ENCODE results near the gene TOGARAM2. TPM values are rescaled to one million over a fixed set of nuclear protein-coding genes. Genes with fewer than 3 reads are reported as not detected.

TOGARAM2 gene
- total and polyA plus RNA-seq, 2 of the 13 experiments (the other 11 are each of a cell fraction or from before 2014, with no cell fraction given): under 0.01 to 0.05 TPM

DNA sequence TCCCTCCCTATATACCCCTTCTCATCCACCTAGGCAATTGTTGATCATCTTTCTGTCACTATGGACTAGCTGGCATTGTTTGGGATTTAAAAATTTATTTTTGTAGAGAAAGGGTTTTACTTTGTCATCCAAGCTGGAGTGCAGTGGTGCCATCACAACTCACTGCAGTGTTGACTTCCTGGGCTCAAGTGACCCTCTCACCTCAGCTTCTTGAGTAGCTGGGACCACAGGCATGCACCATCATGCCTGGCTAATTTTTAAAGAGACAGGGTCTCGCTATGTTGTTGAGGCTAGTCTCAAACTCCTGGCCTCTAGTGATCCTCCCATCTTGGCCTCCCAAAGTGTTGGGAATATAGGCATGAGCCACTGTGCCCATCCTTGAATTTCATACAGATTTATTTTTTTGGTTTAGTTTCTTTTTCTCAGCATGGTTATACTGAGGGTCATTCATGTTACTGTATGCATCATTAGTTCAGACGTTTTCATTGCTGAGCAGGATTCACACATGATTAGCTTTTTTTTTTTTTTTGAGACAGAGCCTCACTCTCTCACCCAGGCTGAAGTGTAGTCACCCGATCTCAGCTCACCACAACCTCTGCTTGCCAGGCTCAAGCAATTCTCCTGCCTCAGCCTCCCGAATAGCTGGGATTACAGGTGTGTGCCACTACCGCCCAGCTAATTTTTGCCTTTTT, 101.9 kb downstream of the TOGARAM2 start:
- Histone ChIP-seq H3K4me1 (ENCODE audit: insufficient read depth, low read length) (peaks cover 12% of the 10 kb centered on the region), H3K79me2 (ENCODE audit: insufficient read depth, low read length) (no peaks in the 10 kb centered on the region), H3K36me3 (replicated peaks in 1 of 2; ENCODE audit: control insufficient read depth in 1 of 2, insufficient read depth in 2 of 2, low read length in 2 of 2) (no peaks in the 10 kb centered on the region), H3K4me3 (replicated peaks in 1 of 3; ENCODE audit: insufficient read depth in 1 of 3, low read depth in 2 of 3, low read length in 3 of 3) (no peak overlapping the region), H2AFZ (ENCODE audit: low read length) (no peak overlapping the region), H3K27ac (ENCODE audit: extremely low read length, insufficient read depth, low read length) (no peak overlapping the region), H3K4me2 (ENCODE audit: low read depth, low read length) (no peak overlapping the region), H4K20me1 (ENCODE audit: insufficient read depth, low read length) (no peaks in the 10 kb centered on the region), H3K27me3 (ENCODE audit: control insufficient read depth in 1 of 2, insufficient read depth in 2 of 2, low read length in 2 of 2) (0 out of 5 replicates have a peak, but pooled peaks cover 0 to 11% of the 10 kb centered on the region in 2 experiments), H3K9ac (ENCODE audit: insufficient read depth, low read depth, low read length) (no peak overlapping the region), H3K9me3 (ENCODE audit: low read length) (peaks cover 11% of the 10 kb centered on the region; the same call in 1 of the 2 replicates)
- no TSS peak for BruUV-seq (replicated peaks)
- FAIRE-seq: no peak
- in situ Hi-C loops (cut with HindIII; ENCODE audit: extremely low pct_ligation_motif_present, low pct_unique_long_range_greater_than_20kb) (no loop called here), intact Hi-C loops (cut with micrococcal nuclease; ENCODE audit: unreplicated experiment) (no loop called here)
- no peak for ATAC-seq
- DNase-seq (ENCODE audit: low spot score): no peak
- ChIA-PET CTCF (ENCODE audit: low intra/inter-chr PET ratio, low total read pairs) (no interaction called here), POLR2A (no interaction called here)
- WGBS (ENCODE audit: low lambda C conversion rate): 17% methylated on average over 5 of the region's 5 CpGs
- TF ChIP-seq ATRX (CRISPR knock-in tag; IDR thresholded peaks at IDR 0.05; ENCODE audit: borderline replicate concordance) (no peak), ZSCAN25 (CRISPR knock-in tag; IDR thresholded peaks at IDR 0.05) (no peak), ZNF776 (CRISPR knock-in tag; IDR thresholded peaks at IDR 0.05) (no peak), ZNF644 (CRISPR knock-in tag; IDR thresholded peaks at IDR 0.05; ENCODE audit: low read depth) (no peak), ZFAT (CRISPR knock-in tag; conservative IDR thresholded peaks at IDR 0.05) (no peak), RCOR2 (CRISPR knock-in tag; IDR thresholded peaks at IDR 0.05) (no peak), SP5 (CRISPR knock-in tag; IDR thresholded peaks at IDR 0.05; ENCODE audit: borderline replicate concordance, low read depth) (no peak), RFXAP (CRISPR knock-in tag; IDR thresholded peaks at IDR 0.05; ENCODE audit: borderline replicate concordance) (no peak), SRSF9 (IDR thresholded peaks at IDR 0.05; ENCODE audit: borderline replicate concordance, insufficient read depth, low read depth, low read length, poor library complexity, severe bottlenecking) (no peak), ZMYM2 (CRISPR knock-in tag; IDR thresholded peaks at IDR 0.05) (no peak), CBX1 (IDR thresholded peaks at IDR 0.05; ENCODE audit: low read depth) (no peak)
- TF ChIP-seq, protein P1, sequence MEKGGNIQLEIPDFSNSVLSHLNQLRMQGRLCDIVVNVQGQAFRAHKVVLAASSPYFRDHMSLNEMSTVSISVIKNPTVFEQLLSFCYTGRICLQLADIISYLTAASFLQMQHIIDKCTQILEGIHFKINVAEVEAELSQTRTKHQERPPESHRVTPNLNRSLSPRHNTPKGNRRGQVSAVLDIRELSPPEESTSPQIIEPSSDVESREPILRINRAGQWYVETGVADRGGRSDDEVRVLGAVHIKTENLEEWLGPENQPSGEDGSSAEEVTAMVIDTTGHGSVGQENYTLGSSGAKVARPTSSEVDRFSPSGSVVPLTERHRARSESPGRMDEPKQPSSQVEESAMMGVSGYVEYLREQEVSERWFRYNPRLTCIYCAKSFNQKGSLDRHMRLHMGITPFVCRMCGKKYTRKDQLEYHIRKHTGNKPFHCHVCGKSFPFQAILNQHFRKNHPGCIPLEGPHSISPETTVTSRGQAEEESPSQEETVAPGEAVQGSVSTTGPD (CRISPR knock-in tag; IDR thresholded peaks at IDR 0.05): no peak
- TF ChIP-seq, protein P2, sequence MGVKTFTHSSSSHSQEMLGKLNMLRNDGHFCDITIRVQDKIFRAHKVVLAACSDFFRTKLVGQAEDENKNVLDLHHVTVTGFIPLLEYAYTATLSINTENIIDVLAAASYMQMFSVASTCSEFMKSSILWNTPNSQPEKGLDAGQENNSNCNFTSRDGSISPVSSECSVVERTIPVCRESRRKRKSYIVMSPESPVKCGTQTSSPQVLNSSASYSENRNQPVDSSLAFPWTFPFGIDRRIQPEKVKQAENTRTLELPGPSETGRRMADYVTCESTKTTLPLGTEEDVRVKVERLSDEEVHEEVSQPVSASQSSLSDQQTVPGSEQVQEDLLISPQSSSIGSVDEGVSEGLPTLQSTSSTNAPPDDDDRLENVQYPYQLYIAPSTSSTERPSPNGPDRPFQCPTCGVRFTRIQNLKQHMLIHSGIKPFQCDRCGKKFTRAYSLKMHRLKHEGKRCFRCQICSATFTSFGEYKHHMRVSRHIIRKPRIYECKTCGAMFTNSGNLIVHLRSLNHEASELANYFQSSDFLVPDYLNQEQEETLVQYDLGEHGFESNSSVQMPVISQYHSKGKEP (CRISPR knock-in tag; IDR thresholded peaks at IDR 0.05): no peak
- TF ChIP-seq, protein P3, sequence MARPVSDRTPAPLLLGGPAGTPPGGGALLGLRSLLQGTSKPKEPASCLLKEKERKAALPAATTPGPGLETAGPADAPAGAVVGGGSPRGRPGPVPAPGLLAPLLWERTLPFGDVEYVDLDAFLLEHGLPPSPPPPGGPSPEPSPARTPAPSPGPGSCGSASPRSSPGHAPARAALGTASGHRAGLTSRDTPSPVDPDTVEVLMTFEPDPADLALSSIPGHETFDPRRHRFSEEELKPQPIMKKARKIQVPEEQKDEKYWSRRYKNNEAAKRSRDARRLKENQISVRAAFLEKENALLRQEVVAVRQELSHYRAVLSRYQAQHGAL (CRISPR knock-in tag; IDR thresholded peaks at IDR 0.05; ENCODE audit: not compliant biosample characterization): no peak
- TF ChIP-seq, protein P4, sequence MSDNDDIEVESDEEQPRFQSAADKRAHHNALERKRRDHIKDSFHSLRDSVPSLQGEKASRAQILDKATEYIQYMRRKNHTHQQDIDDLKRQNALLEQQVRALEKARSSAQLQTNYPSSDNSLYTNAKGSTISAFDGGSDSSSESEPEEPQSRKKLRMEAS (IDR thresholded peaks at IDR 0.05): no peak
- TF ChIP-seq, protein P5, sequence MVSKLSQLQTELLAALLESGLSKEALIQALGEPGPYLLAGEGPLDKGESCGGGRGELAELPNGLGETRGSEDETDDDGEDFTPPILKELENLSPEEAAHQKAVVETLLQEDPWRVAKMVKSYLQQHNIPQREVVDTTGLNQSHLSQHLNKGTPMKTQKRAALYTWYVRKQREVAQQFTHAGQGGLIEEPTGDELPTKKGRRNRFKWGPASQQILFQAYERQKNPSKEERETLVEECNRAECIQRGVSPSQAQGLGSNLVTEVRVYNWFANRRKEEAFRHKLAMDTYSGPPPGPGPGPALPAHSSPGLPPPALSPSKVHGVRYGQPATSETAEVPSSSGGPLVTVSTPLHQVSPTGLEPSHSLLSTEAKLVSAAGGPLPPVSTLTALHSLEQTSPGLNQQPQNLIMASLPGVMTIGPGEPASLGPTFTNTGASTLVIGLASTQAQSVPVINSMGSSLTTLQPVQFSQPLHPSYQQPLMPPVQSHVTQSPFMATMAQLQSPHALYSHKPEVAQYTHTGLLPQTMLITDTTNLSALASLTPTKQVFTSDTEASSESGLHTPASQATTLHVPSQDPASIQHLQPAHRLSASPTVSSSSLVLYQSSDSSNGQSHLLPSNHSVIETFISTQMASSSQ (IDR thresholded peaks at IDR 0.05; ENCODE audit: low read depth): no peak
- TF ChIP-seq, protein P5 (CRISPR knock-in tag; IDR thresholded peaks at IDR 0.05; ENCODE audit: borderline replicate concordance): no peak

Measured in HepG2 (cell line).